Measurements from ENCODE around the gene METTL9.
A peak's percentile ranks its signal among the peaks of the same experiment; 100 is the strongest.

DNA sequence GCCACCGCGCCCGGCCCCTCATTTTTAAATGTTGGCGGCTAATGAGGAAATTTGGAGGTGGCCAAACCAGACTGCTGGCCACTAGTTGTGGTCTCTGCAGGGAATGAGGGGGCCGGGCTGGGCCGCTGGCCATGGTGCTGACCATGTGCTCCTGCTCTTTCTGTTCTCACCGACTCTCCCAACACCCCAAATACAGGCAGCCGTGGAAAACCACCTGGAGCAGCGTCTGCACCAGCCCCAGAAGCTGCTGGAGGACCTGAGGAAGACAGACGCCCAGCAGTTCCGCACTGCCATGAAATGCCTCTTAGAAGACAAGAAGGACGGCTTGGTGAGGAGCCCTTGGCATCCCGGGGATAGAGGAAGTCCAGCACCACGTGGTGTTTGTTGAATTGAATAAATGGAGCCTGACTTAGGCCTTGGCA, 85.7 kb downstream of the METTL9 start:
- TF ChIP-seq, protein P1, sequence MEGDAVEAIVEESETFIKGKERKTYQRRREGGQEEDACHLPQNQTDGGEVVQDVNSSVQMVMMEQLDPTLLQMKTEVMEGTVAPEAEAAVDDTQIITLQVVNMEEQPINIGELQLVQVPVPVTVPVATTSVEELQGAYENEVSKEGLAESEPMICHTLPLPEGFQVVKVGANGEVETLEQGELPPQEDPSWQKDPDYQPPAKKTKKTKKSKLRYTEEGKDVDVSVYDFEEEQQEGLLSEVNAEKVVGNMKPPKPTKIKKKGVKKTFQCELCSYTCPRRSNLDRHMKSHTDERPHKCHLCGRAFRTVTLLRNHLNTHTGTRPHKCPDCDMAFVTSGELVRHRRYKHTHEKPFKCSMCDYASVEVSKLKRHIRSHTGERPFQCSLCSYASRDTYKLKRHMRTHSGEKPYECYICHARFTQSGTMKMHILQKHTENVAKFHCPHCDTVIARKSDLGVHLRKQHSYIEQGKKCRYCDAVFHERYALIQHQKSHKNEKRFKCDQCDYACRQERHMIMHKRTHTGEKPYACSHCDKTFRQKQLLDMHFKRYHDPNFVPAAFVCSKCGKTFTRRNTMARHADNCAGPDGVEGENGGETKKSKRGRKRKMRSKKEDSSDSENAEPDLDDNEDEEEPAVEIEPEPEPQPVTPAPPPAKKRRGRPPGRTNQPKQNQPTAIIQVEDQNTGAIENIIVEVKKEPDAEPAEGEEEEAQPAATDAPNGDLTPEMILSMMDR (IDR thresholded peaks at IDR 0.05; ENCODE audit: low read depth, low read length, missing input control): no peak
- TF ChIP-seq GABPA (IDR thresholded peaks at IDR 0.05 in 1 of 2, conservative IDR thresholded peaks at IDR 0.05 in 1 of 2) (no peak), FOXA1 (IDR thresholded peaks at IDR 0.05) (no peak), JUND (IDR thresholded peaks at IDR 0.05) (no peak), TAF1 (conservative IDR thresholded peaks at IDR 0.05) (no peak), YY1 (IDR thresholded peaks at IDR 0.05) (no peak), RAD21 (IDR thresholded peaks at IDR 0.05) (no peak), EGR1 (IDR thresholded peaks at IDR 0.05; ENCODE audit: low read depth in 2 of 2) (no peak), RXRA (IDR thresholded peaks at IDR 0.05) (no peak), SP1 (IDR thresholded peaks at IDR 0.05) (no peak)
- TF ChIP-seq, protein P2, sequence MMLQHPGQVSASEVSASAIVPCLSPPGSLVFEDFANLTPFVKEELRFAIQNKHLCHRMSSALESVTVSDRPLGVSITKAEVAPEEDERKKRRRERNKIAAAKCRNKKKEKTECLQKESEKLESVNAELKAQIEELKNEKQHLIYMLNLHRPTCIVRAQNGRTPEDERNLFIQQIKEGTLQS (IDR thresholded peaks at IDR 0.05): no peak
- TF ChIP-seq, protein P3, sequence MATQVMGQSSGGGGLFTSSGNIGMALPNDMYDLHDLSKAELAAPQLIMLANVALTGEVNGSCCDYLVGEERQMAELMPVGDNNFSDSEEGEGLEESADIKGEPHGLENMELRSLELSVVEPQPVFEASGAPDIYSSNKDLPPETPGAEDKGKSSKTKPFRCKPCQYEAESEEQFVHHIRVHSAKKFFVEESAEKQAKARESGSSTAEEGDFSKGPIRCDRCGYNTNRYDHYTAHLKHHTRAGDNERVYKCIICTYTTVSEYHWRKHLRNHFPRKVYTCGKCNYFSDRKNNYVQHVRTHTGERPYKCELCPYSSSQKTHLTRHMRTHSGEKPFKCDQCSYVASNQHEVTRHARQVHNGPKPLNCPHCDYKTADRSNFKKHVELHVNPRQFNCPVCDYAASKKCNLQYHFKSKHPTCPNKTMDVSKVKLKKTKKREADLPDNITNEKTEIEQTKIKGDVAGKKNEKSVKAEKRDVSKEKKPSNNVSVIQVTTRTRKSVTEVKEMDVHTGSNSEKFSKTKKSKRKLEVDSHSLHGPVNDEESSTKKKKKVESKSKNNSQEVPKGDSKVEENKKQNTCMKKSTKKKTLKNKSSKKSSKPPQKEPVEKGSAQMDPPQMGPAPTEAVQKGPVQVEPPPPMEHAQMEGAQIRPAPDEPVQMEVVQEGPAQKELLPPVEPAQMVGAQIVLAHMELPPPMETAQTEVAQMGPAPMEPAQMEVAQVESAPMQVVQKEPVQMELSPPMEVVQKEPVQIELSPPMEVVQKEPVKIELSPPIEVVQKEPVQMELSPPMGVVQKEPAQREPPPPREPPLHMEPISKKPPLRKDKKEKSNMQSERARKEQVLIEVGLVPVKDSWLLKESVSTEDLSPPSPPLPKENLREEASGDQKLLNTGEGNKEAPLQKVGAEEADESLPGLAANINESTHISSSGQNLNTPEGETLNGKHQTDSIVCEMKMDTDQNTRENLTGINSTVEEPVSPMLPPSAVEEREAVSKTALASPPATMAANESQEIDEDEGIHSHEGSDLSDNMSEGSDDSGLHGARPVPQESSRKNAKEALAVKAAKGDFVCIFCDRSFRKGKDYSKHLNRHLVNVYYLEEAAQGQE (IDR thresholded peaks at IDR 0.05): peak; percentile 72
- TF ChIP-seq, protein P4, sequence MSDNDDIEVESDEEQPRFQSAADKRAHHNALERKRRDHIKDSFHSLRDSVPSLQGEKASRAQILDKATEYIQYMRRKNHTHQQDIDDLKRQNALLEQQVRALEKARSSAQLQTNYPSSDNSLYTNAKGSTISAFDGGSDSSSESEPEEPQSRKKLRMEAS (IDR thresholded peaks at IDR 0.05): no peak
